ENCODE measurements around the gene OPN1SW.

Gene OPN1SW

DNA sequence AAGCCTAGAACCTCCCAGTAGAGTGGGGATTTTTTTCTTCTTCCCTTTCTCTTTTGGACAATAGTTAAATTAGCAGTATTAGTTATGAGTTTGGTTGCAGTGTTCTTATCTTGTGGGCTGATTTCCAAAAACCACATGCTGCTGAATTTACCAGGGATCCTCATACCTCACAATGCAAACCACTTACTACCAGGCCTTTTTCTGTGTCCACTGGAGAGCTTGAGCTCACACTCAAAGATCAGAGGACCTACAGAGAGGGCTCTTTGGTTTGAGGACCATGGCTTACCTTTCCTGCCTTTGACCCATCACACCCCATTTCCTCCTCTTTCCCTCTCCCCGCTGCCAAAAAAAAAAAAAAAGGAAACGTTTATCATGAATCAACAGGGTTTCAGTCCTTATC is 5.4 kb downstream of the OPN1SW start:
- Histone ChIP-seq H3K9me3 (ENCODE audit: insufficient read depth, low read depth, low read length) (no peaks in the 10 kb centered on the region), H3K4me1 (ENCODE audit: insufficient read depth, low read length, poor library complexity, severe bottlenecking) (no peaks in the 10 kb centered on the region), H3F3A (ENCODE audit: low read depth) (no peaks in the 10 kb centered on the region), H3K27me3 (ENCODE audit: insufficient read depth, low read length, poor library complexity, severe bottlenecking) (no peaks in the 10 kb centered on the region), H3K36me3 (ENCODE audit: insufficient read depth, low read length) (peaks cover 64% of the 10 kb centered on the region; the same call in 1 of the 2 replicates), H3K9me2 (replicated peaks; ENCODE audit: low read depth, low read length) (no peaks in the 10 kb centered on the region), H4K20me1 (ENCODE audit: insufficient read depth, low read length, poor library complexity, severe bottlenecking) (no peaks in the 10 kb centered on the region), H3K79me2 (ENCODE audit: insufficient read depth, low read length) (no peaks in the 10 kb centered on the region), H3K4me2 (ENCODE audit: low read depth, low read length, poor library complexity, severe bottlenecking) (no peak overlapping the region), H3K4me3 (ENCODE audit: low read length, poor library complexity, severe bottlenecking) (no peak overlapping the region), H3K9ac (ENCODE audit: low read depth, low read length, poor library complexity, severe bottlenecking) (no peak overlapping the region), H2AFZ (ENCODE audit: low read length) (no peak overlapping the region)
- TF ChIP-seq, protein P1, sequence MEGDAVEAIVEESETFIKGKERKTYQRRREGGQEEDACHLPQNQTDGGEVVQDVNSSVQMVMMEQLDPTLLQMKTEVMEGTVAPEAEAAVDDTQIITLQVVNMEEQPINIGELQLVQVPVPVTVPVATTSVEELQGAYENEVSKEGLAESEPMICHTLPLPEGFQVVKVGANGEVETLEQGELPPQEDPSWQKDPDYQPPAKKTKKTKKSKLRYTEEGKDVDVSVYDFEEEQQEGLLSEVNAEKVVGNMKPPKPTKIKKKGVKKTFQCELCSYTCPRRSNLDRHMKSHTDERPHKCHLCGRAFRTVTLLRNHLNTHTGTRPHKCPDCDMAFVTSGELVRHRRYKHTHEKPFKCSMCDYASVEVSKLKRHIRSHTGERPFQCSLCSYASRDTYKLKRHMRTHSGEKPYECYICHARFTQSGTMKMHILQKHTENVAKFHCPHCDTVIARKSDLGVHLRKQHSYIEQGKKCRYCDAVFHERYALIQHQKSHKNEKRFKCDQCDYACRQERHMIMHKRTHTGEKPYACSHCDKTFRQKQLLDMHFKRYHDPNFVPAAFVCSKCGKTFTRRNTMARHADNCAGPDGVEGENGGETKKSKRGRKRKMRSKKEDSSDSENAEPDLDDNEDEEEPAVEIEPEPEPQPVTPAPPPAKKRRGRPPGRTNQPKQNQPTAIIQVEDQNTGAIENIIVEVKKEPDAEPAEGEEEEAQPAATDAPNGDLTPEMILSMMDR (conservative IDR thresholded peaks at IDR 0.05; ENCODE audit: low read length), result no peak
- TF ChIP-seq EZH2phosphoT487 (IDR thresholded peaks at IDR 0.05; ENCODE audit: borderline replicate concordance), result no peak

- H3K36me3 ChIP-seq (ENCODE audit: insufficient read depth, low read length), result peaks cover 78% of the 10 kb centered on the region; the same call in 1 of the 2 replicates
- no peaks in the 10 kb centered on the region for H3K9me2 ChIP-seq (replicated peaks; ENCODE audit: low read depth, low read length)
- H3K4me1 ChIP-seq (ENCODE audit: insufficient read depth, low read length, poor library complexity, severe bottlenecking), result no peaks in the 10 kb centered on the region
- no peak overlapping the region for H3K4me3 ChIP-seq (ENCODE audit: low read length, poor library complexity, severe bottlenecking)
- H2AFZ ChIP-seq (ENCODE audit: low read length), result no peak overlapping the region
- no peaks in the 10 kb centered on the region for H3F3A ChIP-seq (ENCODE audit: low read depth)
- TF ChIP-seq, protein P1 (conservative IDR thresholded peaks at IDR 0.05; ENCODE audit: low read length), result no peak
- TF ChIP-seq EZH2phosphoT487 (IDR thresholded peaks at IDR 0.05; ENCODE audit: borderline replicate concordance), result no peak
- no peaks in the 10 kb centered on the region for H4K20me1 ChIP-seq (ENCODE audit: insufficient read depth, low read length, poor library complexity, severe bottlenecking)
- H3K27me3 ChIP-seq (ENCODE audit: insufficient read depth, low read length, poor library complexity, severe bottlenecking), result no peaks in the 10 kb centered on the region
- no peaks in the 10 kb centered on the region for H3K79me2 ChIP-seq (ENCODE audit: insufficient read depth, low read length)
- no peaks in the 10 kb centered on the region for H3K9me3 ChIP-seq (ENCODE audit: insufficient read depth, low read depth, low read length)
- H3K9ac ChIP-seq (ENCODE audit: low read depth, low read length, poor library complexity, severe bottlenecking), result no peak overlapping the region
- H3K4me2 ChIP-seq (ENCODE audit: low read depth, low read length, poor library complexity, severe bottlenecking), result no peak overlapping the region
These were observed 8.0 kb downstream of the OPN1SW start for GRCh38 chr7:128767475-128768110.

GRCh38 chr7:128763541-128763940 is 12.1 kb downstream of the OPN1SW start:
- H3K27me3 ChIP-seq (ENCODE audit: insufficient read depth, low read length, poor library complexity, severe bottlenecking), result no peaks in the 10 kb centered on the region
- H3F3A ChIP-seq (ENCODE audit: low read depth), result no peaks in the 10 kb centered on the region
- no peak for TF ChIP-seq EZH2phosphoT487 (IDR thresholded peaks at IDR 0.05; ENCODE audit: borderline replicate concordance)
- TF ChIP-seq, protein P1 (conservative IDR thresholded peaks at IDR 0.05; ENCODE audit: low read length), result no peak
- no peaks in the 10 kb centered on the region for H3K9me3 ChIP-seq (ENCODE audit: insufficient read depth, low read depth, low read length)
- H3K4me1 ChIP-seq (ENCODE audit: insufficient read depth, low read length, poor library complexity, severe bottlenecking), result no peaks in the 10 kb centered on the region
- peaks cover 72% of the 10 kb centered on the region for H3K36me3 ChIP-seq (ENCODE audit: insufficient read depth, low read length)
- H3K4me2 ChIP-seq (ENCODE audit: low read depth, low read length, poor library complexity, severe bottlenecking), result no peak overlapping the region
- no peaks in the 10 kb centered on the region for H3K79me2 ChIP-seq (ENCODE audit: insufficient read depth, low read length)
- H3K9ac ChIP-seq (ENCODE audit: low read depth, low read length, poor library complexity, severe bottlenecking), result no peak overlapping the region
- H2AFZ ChIP-seq (ENCODE audit: low read length), result no peak overlapping the region
- H3K9me2 ChIP-seq (replicated peaks; ENCODE audit: low read depth, low read length), result no peaks in the 10 kb centered on the region
- no peaks in the 10 kb centered on the region for H4K20me1 ChIP-seq (ENCODE audit: insufficient read depth, low read length, poor library complexity, severe bottlenecking)
- H3K4me3 ChIP-seq (ENCODE audit: low read length, poor library complexity, severe bottlenecking), result no peak overlapping the region
